Activated B cell treated with CpG ODN at 0.5 μM for 24 hours (primary cell): Measurements from ENCODE around the gene AJUBA. TPM values are rescaled to one million over a fixed set of nuclear protein-coding genes. Genes with fewer than 3 reads are reported as not detected.
A peak's percentile ranks its signal among the peaks of the same experiment; 100 is the strongest.

Source experiments
- ATAC-seq: fragments of 200-7000 bp; cut with Tn5 transposase; one replicate; pipeline ENCODE4 v1.10.0; 2021; ENCODE audit warnings: low read depth, mild to moderate bottlenecking, moderate library complexity
- CTCF ChIA-PET: fragments of 350-600 bp; sonication (Branson Sonifier 250); formaldehyde crosslinking; loops from one replicate; lab custom pipeline; 2021; ENCODE audit warnings: antibody characterized with exemption; lab: Charles Lee
- POLR2A ChIA-PET: fragments of 350-600 bp; sonication (Branson Sonifier 250); formaldehyde crosslinking; loops from one replicate; lab custom pipeline; 2021; ENCODE audit warnings: antibody characterized with exemption; lab: Charles Lee
- DNase-seq: peaks from one replicate; pipeline ENCODE4 v3.0.0; 2022
- H3K27ac Mint-ChIP-seq: one replicate; pipeline ENCODE4 v1.8.0; 2020; ENCODE audit warnings: mixed read lengths
- H3K27me3 Mint-ChIP-seq: one replicate; pipeline ENCODE4 v1.8.0; 2021; ENCODE audit warnings: mixed read lengths
- H3K36me3 Mint-ChIP-seq: one replicate; pipeline ENCODE4 v1.8.0; 2021; ENCODE audit warnings: low read depth, mixed read lengths
- H3K4me1 Mint-ChIP-seq: one replicate; pipeline ENCODE4 v1.8.0; 2021; ENCODE audit warnings: mixed read lengths
- H3K4me3 Mint-ChIP-seq: one replicate; pipeline ENCODE4 v1.8.0; 2020; ENCODE audit warnings: mild to moderate bottlenecking, mixed read lengths
- H3K9me3 Mint-ChIP-seq: one replicate; pipeline ENCODE4 v1.8.0; 2020; ENCODE audit warnings: mixed read lengths
- intact Hi-C: fragments of 100-400 bp; cut with micrococcal nuclease; formaldehyde crosslinking; loops from one replicate; pipeline ENCODE4 v1.15.1; 2024
- total RNA-seq: library from RNA; stranded (reverse); gene quantifications from 2 replicates; pipeline ENCODE4 v1.2.3, GENCODE V29; 2022
- TF ChIP-seq, protein P1 (sequence below): fragments of 200-600 bp; IDR thresholded peaks from one replicate; pipeline ENCODE4 v1.8.0; 2022; ENCODE audit warnings: antibody characterized with exemption, mild to moderate bottlenecking

Gene AJUBA
- total RNA-seq, 1 donor from 2014 or later, result 0.67 TPM

DNA sequence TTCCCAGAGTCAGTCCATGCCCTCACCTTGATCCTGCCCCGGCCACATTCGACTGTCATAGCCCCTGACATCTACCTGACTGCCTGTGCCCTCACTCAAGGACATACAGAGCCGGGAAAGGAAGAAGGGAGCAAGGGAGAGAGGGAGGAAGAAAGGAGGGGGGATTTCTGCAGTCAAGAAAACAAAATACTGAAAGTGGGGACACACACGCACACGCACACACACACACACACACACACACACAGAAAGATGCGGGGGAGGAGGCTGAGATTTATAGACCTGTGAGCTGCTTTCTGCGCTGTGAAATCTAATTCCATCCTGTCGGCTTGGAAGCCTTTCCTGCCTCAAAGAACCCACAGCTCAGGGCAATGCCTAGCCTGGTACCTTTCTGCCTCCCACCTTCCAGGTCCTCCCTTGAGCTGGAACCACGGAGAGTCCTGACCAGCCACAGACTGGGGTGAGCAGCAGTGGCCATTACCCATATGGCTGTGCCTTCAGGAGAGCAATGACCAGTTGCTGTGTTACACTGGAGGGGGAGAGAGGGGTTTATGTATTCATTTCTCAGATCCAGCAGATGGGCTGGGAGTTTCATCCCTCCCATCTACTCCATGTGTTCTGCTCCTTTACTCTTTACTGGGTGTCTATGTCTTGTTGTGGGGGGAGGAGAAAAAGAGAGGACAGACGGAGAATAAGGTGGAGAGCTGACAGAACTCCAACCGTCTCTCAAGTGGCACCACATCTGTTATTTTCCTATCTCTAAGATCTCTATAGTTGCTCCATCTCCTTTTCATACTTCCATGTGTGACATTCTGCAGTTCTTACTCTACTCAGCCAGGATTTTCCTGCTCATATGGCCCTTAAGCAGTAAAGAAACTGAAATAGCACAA lies 14.7 kb upstream of the AJUBA start:
- Mint-ChIP-seq H3K36me3 (peaks cover 16% of the 10 kb centered on the region), H3K9me3 (no peaks in the 10 kb centered on the region), H3K4me1 (peaks cover 3% of the 10 kb centered on the region), H3K27ac (no peak overlapping the region), H3K4me3 (no peak overlapping the region), H3K27me3 (no peaks in the 10 kb centered on the region)
- no peak for ATAC-seq
- CTCF ChIA-PET, result interaction anchor here (0.7 to 6.9 kb wide), 7 partner anchors 10 to 62 kb away, joined by 3 to 123 read pairs (median 20); partner anchors contain the start of genes AJUBA and CDH24
- DNase-seq, result no peak
- POLR2A ChIA-PET, result interaction anchor here (2.5 to 3.4 kb wide), 2 partner anchors 10 to 61 kb away, joined by 18 to 25 read pairs; partner anchors contain the start of gene CDH24
- intact Hi-C loops, result no loop called here
- TF ChIP-seq, protein P1, sequence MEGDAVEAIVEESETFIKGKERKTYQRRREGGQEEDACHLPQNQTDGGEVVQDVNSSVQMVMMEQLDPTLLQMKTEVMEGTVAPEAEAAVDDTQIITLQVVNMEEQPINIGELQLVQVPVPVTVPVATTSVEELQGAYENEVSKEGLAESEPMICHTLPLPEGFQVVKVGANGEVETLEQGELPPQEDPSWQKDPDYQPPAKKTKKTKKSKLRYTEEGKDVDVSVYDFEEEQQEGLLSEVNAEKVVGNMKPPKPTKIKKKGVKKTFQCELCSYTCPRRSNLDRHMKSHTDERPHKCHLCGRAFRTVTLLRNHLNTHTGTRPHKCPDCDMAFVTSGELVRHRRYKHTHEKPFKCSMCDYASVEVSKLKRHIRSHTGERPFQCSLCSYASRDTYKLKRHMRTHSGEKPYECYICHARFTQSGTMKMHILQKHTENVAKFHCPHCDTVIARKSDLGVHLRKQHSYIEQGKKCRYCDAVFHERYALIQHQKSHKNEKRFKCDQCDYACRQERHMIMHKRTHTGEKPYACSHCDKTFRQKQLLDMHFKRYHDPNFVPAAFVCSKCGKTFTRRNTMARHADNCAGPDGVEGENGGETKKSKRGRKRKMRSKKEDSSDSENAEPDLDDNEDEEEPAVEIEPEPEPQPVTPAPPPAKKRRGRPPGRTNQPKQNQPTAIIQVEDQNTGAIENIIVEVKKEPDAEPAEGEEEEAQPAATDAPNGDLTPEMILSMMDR, result no peak

DNA sequence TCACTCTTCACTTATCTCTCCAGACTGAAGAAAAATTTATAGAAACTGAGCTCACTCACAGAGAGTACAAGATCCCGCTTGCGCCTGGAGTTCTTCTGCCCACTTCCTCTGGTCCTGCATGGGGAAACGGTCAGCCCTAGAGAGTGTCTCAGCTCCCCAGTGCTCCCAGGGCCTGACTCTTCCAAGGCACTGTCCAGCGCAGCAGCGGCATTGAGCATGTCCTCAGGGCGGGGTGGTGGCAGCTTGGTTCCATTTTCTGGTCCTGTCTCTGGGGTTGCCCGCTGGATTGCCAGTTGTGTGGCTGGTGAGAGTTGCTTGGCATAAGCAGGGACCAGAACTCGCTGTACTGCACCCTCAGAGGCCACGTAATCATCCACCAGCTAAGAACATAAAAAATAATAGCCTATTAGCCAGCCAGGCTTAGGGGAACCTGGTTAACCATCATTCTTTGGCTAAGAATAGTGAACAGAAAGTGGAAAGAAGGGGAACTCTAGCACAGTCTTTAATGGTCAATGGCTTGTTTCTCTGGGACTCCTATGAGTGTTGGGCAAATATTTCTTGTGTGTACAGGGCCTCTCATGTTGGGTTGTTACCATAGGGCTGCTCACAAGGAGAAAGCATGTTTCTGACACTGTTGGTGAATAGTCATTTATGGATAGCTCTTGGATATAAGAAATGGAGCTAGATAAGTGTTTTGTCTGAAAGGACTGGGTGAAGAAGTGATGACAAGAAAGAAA lies 13.7 kb upstream of the AJUBA start:
- ATAC-seq (no peak), DNase-seq (no peak)
- Mint-ChIP-seq H3K27ac (no peak overlapping the region), H3K4me1 (peaks cover 3% of the 10 kb centered on the region), H3K36me3 (peaks cover 19% of the 10 kb centered on the region), H3K9me3 (no peaks in the 10 kb centered on the region), H3K4me3 (no peak overlapping the region), H3K27me3 (no peaks in the 10 kb centered on the region)
- TF ChIP-seq, protein P1, result no peak
- POLR2A ChIA-PET, result interaction anchor here (0.6 to 3.4 kb wide), 7 partner anchors 11 to 98 kb away, joined by 3 to 25 read pairs (median 5); partner anchors contain the start of genes ACIN1 and CDH24
- intact Hi-C loops, result no loop called here
- CTCF ChIA-PET, result interaction anchor here (0.7 to 6.9 kb wide), 11 partner anchors 10 to 73 kb away, joined by 3 to 123 read pairs (median 16); partner anchors contain the start of genes AJUBA and CDH24

DNA sequence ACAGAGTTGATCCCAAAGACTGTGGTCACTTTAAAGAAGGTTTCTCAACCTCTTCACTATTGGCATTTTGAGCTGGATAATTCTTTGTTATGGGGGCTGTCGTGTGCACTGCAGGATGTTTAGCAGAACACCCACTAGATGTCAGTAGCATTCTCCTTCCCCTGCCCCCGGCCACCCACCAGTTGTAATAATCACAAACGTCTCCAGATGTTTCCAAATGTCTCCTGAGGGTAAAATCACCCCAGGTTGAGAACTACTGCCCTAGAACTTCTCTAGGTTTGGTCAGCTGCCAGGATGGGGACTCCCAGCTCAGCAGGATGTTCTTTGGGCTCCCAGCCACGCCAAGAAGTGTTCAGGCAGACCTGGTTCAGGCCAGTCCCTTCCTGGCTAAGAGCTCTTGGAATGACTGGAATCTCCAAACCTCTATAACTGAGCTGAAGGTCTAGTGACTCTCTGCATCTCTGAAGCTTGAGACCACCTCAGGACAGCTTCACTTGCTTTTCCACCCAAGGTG lies 12.5 kb upstream of the AJUBA start:
- ChIA-PET CTCF (interaction anchor here (0.6 to 6.9 kb wide), 20 partner anchors 9 to 397 kb away, joined by 3 to 123 read pairs (median 6); partner anchors contain the start of genes ACIN1, AJUBA, C14orf119 and CDH24), POLR2A (interaction anchor here (0.7 to 3.4 kb wide), 6 partner anchors 9 to 63 kb away, joined by 3 to 25 read pairs (median 5); partner anchors contain the start of genes CDH24 and PSMB5)
- Mint-ChIP-seq H3K36me3 (peaks cover 22% of the 10 kb centered on the region), H3K9me3 (no peaks in the 10 kb centered on the region), H3K27ac (no peak overlapping the region), H3K27me3 (no peaks in the 10 kb centered on the region), H3K4me3 (no peak overlapping the region), H3K4me1 (peaks cover 3% of the 10 kb centered on the region)
- intact Hi-C loops, result loop anchor here (1.0 kb wide), 1 partner anchor 63 kb away; no protein-coding TSS in a partner anchor
- DNase-seq (no peak), ATAC-seq (peak; percentile 73)
- TF ChIP-seq, protein P1, result no peak

DNA sequence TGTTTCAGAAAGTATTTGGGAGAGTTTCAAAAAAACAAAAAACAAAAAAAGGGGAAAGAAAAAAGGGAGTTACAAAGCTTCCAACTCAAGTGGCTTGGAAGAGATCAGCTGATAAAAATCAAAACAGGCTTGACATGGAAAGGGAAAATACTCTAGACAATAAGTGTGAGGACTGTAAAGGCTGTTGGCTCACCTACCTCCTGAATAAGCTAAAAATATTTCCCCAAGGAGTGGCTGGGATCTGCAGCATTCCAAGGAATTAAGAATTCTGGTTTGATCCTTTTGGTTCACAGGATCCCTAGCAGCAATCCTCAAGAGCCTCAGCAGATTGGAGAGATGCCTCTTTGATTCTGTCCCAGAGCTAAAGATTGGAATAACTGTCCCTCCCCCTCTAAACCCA lies 11.2 kb upstream of the AJUBA start:
- Mint-ChIP-seq H3K36me3 (peaks cover 31% of the 10 kb centered on the region), H3K9me3 (no peaks in the 10 kb centered on the region), H3K4me1 (peaks cover 3% of the 10 kb centered on the region), H3K27me3 (no peaks in the 10 kb centered on the region), H3K4me3 (no peak overlapping the region), H3K27ac (no peak overlapping the region)
- TF ChIP-seq, protein P1, result no peak
- ChIA-PET POLR2A (interaction anchor here (0.5 to 3.4 kb wide), 3 partner anchors 13 to 87 kb away, joined by 3 to 25 read pairs (median 3); no protein-coding TSS in a partner anchor), CTCF (interaction anchor here (0.7 to 6.9 kb wide), 9 partner anchors 12 to 613 kb away, joined by 3 to 123 read pairs (median 5); partner anchors contain the start of genes AJUBA and CDH24)
- no peak for DNase-seq
- intact Hi-C loops, result no loop called here
- ATAC-seq, result no peak
